Placental epithelial cell (primary cell): ENCODE data around the gene UGT2B15. TPM values are rescaled to one million over a fixed set of nuclear protein-coding genes. Genes with fewer than 3 reads are reported as not detected.

Source experiments
- total RNA-seq: library from RNA; depleted of rRNA; stranded (reverse); fragments of >200 nt; gene quantifications from 2 replicates; pipeline ENCODE4 v1.2.3, GENCODE V29; 2012

The UGT2B15 gene
- not detected in 2 replicates for total RNA-seq

GRCh38 chr4:68670479-68670939 is at the start of gene UGT2B15:
UGT2B15 (minus strand) TSS chr4:68670652; CDS start chr4:68670618, 34 bp downstream.

Other genes starting within 250 kb of the UGT2B15 start
- 2.7 and 6.5 TPM in 2 replicates for gene TMPRSS11E, start 223.2 kb downstream of the UGT2B15 start, total RNA-seq
- not detected in 2 replicates for gene UGT2B17, start 94.3 kb downstream of the UGT2B15 start, total RNA-seq
- not detected in 2 replicates for gene UGT2B10, start 145.3 kb upstream of the UGT2B15 start, total RNA-seq